Measurements from ENCODE around the gene ATP11B.

- TF ChIP-seq CTCF (IDR thresholded peaks at IDR 0.05; ENCODE audit: low read depth, low read length, poor library complexity, severe bottlenecking) (no peak), EZH2phosphoT487 (IDR thresholded peaks at IDR 0.05; ENCODE audit: borderline replicate concordance, low read length) (no peak)
Measured at GRCh38 chr3:182768413-182768812, 24.9 kb upstream of the ATP11B start.
